GM18505 (cell line): ENCODE data around the gene CHCHD10.

Experiments used
- ATAC-seq: cut with Tn5 transposase; IDR thresholded peaks from one replicate; pipeline ENCODE4 v1.9.1; 2021; ENCODE audit not compliant: unreplicated experiment
- POLR2A ChIP-seq: IDR thresholded peaks from 4 replicates; pipeline ENCODE4 v1.6.1; 2011; ENCODE audit warnings: borderline replicate concordance; ENCODE audit not compliant: insufficient read depth, insufficient read length; ENCODE audit errors: extremely low read depth

CHCHD10 gene

GRCh38 chr22:23759566-23759965, 8.2 kb downstream of the CHCHD10 start:
- no peak for TF ChIP-seq POLR2A
- no peak for ATAC-seq

GRCh38 chr22:23756891-23757290, 10.9 kb downstream of the CHCHD10 start:
- ATAC-seq, result no peak
- TF ChIP-seq POLR2A, result no peak

- ATAC-seq, result no peak
- no peak for TF ChIP-seq POLR2A
Measured at GRCh38 chr22:23755711-23756110, 12.1 kb downstream of the CHCHD10 start.

GRCh38 chr22:23754980-23755636, 12.7 kb downstream of the CHCHD10 start:
- no peak for ATAC-seq
- no peak for TF ChIP-seq POLR2A

- ATAC-seq, result no peak
- peak; percentile 35 for TF ChIP-seq POLR2A
Measured at GRCh38 chr22:23754220-23754919, 13.4 kb downstream of the CHCHD10 start, which contains the start of gene VPREB3. Gene VPREB3, minus strand, starts transcription at chr22:23754425. Its CDS starts 62 bp downstream, at chr22:23754363.

GRCh38 chr22:23753385-23753784, 14.4 kb downstream of the CHCHD10 start:
- no peak for TF ChIP-seq POLR2A
- no peak for ATAC-seq

GRCh38 chr22:23752750-23753149, 15.0 kb downstream of the CHCHD10 start:
- TF ChIP-seq POLR2A, result no peak
- no peak for ATAC-seq

- peak; percentile 27 for TF ChIP-seq POLR2A
- ATAC-seq, result no peak
Measured at GRCh38 chr22:23752090-23752691, 15.6 kb downstream of the CHCHD10 start.

- no peak for TF ChIP-seq POLR2A
- ATAC-seq, result no peak
Measured at GRCh38 chr22:23751441-23751996, 16.3 kb downstream of the CHCHD10 start.

GRCh38 chr22:23750714-23751440, 16.9 kb downstream of the CHCHD10 start, which contains the start of gene ZNF70:
Gene ZNF70, minus strand, starts transcription at chr22:23751112. Its CDS starts 5,972 bp downstream, at chr22:23745140.
- ATAC-seq, result peak; percentile 56
- peak; percentile 65 for TF ChIP-seq POLR2A

GRCh38 chr22:23750367-23750713, 17.4 kb downstream of the CHCHD10 start:
- no peak for ATAC-seq
- no peak for TF ChIP-seq POLR2A

GRCh38 chr22:23749841-23750301, 17.9 kb downstream of the CHCHD10 start:
- ATAC-seq, result no peak
- TF ChIP-seq POLR2A, result no peak

GRCh38 chr22:23745791-23746190, 22.0 kb downstream of the CHCHD10 start:
- no peak for ATAC-seq
- TF ChIP-seq POLR2A, result no peak
